DMS153 (cell line): ENCODE measurements around the gene ZMYND8.

ENCODE experiments used
- DNase-seq: peaks from one replicate; lab custom pipeline; 2025; lab: John Stamatoyannopoulos, UW

Gene ZMYND8

GRCh38 chr20:47174456-47175243 lies 181.8 kb downstream of the ZMYND8 start:
- DNase-seq, result no peak

- DNase-seq, result no peak
Measured at GRCh38 chr20:47173596-47174216, 182.8 kb downstream of the ZMYND8 start.

GRCh38 chr20:47172579-47172978 lies 183.9 kb downstream of the ZMYND8 start:
- DNase-seq, result no peak

GRCh38 chr20:47167846-47168245 lies 188.7 kb downstream of the ZMYND8 start:
- DNase-seq, result no peak

GRCh38 chr20:47165376-47165865 lies 191.1 kb downstream of the ZMYND8 start:
- DNase-seq, result no peak

- no peak for DNase-seq
Measured at GRCh38 chr20:47164140-47164539, 192.4 kb downstream of the ZMYND8 start.

GRCh38 chr20:47161411-47161810 lies 195.1 kb downstream of the ZMYND8 start:
- no peak for DNase-seq

GRCh38 chr20:47160992-47161391 lies 195.5 kb downstream of the ZMYND8 start:
- no peak for DNase-seq

- no peak for DNase-seq
Measured at GRCh38 chr20:47160240-47160639, 196.3 kb downstream of the ZMYND8 start.
